ENCODE data around the gene ABHD15. TPM values are rescaled to one million over a fixed set of nuclear protein-coding genes. Genes with fewer than 3 reads are reported as not detected.

Gene ABHD15
- total RNA-seq, 1 donor from 2014 or later = 8.5 TPM

GRCh38 chr17:29544066-29544465 is 22.8 kb downstream of the ABHD15 start:
- no peak for DNase-seq (ENCODE audit: low read depth)

DNA sequence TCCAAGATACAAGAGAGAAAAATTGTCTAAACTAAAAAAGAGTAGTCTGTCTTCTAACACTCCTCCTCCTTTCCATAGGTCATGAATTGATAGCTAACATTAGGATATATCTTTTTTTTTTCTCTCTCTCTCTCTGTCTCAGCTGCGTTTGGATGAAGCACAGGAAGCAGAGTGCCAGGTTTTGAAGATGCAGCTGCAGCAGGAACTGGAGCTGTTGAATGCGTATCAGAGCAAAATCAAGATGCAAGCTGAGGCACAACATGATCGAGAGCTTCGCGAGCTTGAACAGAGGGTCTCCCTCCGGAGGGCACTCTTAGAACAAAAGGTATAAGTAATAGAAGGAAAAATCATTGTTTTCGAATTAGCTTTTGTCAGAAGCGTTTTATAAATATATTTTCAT is 32.9 kb downstream of the ABHD15 start:
- no peak for DNase-seq (ENCODE audit: low read depth)

- no peak for DNase-seq (ENCODE audit: low read depth)
Observed at GRCh38 chr17:29526322-29526721, 40.5 kb downstream of the ABHD15 start.

- DNase-seq (ENCODE audit: low read depth) = no peak
Observed at GRCh38 chr17:29524692-29525091, 42.1 kb downstream of the ABHD15 start.

DNA sequence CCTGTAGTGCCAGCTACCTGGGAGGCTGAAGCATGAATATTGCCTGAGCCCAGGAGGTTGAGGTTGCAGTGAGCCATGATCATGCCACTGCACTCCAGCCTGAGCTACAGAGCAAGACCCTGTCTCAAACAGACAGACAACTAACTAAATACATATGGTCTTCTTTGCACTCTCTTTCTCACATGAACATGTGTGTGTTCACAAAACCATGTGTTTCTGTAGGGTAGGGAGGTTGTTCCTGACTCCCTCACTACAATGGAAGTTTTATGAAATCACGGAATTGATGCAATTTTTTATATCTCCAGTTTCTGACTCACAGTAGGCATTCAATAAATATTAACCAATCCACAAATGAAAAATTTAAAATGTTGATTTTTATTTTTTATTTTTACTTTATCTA is 48.5 kb downstream of the ABHD15 start:
- no peak for DNase-seq (ENCODE audit: low read depth)

- no peak for DNase-seq (ENCODE audit: low read depth)
Observed at GRCh38 chr17:29514792-29515191, 52.0 kb downstream of the ABHD15 start.

DNA sequence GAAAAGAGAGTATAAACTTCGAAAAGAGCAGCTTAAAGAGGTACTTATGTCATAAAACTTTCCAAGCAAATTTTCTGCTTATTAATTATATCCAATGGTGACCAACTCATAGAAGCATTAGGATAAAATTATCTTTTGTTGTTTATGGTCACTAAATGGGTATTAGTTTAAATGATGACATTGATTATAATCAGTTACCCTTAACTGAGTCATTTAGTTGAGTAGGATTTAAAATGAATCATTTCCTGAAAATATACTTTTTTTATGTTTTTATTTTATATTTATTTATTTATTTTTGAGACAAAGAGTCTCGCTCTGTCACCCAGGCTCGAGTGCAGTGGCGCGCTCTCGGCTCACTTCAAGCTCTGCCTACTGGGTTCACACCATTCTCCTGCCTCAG is 55.9 kb downstream of the ABHD15 start:
- DNase-seq (ENCODE audit: low read depth) = no peak

Other genes with a start within 250 kb of the ABHD15 start
- 45.5 and 45.8 TPM in 2 replicates for gene TAOK1, start 176.7 kb downstream of the ABHD15 start, total RNA-seq
- 44.3 and 46.7 TPM in 2 replicates for gene TP53I13, start 1.7 kb upstream of the ABHD15 start, total RNA-seq
- 64.7 and 71.2 TPM in 2 replicates for gene GIT1, start 22.6 kb upstream of the ABHD15 start, total RNA-seq
- 29.1 and 41.2 TPM in 2 replicates for gene ANKRD13B, start 26.1 kb upstream of the ABHD15 start, total RNA-seq
- 254 and 269 TPM in 2 replicates for gene CORO6, start 55.9 kb upstream of the ABHD15 start, total RNA-seq

Measured in myocyte (in vitro differentiated cells).